Activated gamma-delta T cell treated with anti-CD3 and anti-CD28 coated beads, Interleukin-2, amount 50 U/mL, for 16 hours (primary cell): Measurements from ENCODE around the gene ANKRD11.
"Not testable (repeated sequence)": the region's sequence is repeated elsewhere in the genome, so short reads cannot be mapped to it uniquely, and the experiment has no call there.

Source experiments
- DNase-seq: peaks from one replicate; pipeline ENCODE4 v3.0.0-alpha.2; 2020; ENCODE audit warnings: low read depth

The ANKRD11 gene

DNA sequence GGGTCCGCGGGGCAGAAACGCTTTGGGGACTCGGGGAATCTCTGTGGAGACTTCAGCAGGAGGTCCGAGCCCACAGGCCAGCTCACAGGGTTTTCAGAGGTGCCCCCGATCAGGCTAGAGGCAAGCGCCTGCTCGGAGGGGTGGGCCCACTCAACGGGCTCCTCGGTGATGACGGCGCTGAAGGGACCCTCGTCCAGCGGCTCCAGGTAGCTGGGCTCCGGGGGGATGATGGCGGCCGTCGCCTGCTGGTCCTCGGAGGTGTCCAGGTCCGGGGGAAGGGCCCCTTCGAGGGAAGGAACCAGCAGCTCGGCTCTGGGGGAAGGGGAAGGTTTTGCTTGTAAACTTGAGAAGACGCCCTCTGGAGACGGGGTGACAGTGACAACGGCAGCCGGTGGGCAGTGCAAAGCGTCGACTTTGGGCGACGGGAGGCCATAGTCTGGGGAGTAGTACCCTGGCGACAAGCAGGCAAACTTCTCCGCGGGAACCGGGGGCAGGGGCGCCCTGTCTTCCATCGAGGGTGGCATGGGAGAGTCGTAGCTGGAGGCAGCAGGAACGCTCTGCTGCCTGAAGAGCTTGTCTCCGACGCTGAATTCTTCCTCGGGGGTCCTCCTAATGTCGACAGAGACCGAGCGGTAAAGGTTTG is 209.7 kb downstream of the ANKRD11 start:
- no peak for DNase-seq

DNA sequence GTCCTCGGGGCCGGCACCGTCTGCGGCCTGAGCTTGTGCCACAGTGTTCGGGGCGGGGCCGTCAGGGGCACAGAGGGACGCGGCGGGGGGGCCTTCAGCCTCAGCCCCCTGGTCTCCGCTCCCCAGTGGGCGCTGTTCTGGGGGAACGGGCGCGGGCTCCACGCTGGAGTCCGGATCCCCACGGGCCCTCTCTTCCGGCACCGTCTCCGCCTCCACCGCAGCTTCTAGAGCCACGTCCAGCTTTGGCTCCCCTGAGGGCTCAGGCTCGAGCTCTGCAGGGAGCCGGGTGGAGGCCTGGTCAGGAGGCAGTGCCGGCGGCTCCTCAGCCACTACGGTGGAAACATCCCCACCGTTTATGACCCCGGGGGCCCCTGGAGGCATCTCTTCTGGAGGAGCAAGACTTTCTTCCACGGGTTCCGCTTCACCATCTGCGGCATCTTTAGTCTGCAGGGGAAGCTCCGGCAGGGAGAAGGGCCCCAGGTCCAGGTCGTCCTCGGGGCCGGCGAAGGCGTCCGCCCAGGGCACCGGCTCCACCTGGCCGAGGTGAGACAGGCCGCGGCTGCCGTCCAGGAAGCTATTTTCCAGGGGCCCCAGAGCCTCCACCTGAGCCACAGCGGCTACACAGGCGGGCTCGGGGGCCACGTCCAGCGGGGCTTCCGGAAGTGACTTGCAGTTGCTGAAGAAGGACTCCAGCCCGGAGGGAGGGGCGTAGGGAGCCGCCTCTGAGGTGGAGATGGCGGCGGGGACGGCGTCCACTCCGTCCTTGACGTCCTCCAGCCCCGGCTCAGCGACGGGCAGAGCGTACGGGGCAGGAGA is 210.5 kb downstream of the ANKRD11 start:
- no peak for DNase-seq

DNA sequence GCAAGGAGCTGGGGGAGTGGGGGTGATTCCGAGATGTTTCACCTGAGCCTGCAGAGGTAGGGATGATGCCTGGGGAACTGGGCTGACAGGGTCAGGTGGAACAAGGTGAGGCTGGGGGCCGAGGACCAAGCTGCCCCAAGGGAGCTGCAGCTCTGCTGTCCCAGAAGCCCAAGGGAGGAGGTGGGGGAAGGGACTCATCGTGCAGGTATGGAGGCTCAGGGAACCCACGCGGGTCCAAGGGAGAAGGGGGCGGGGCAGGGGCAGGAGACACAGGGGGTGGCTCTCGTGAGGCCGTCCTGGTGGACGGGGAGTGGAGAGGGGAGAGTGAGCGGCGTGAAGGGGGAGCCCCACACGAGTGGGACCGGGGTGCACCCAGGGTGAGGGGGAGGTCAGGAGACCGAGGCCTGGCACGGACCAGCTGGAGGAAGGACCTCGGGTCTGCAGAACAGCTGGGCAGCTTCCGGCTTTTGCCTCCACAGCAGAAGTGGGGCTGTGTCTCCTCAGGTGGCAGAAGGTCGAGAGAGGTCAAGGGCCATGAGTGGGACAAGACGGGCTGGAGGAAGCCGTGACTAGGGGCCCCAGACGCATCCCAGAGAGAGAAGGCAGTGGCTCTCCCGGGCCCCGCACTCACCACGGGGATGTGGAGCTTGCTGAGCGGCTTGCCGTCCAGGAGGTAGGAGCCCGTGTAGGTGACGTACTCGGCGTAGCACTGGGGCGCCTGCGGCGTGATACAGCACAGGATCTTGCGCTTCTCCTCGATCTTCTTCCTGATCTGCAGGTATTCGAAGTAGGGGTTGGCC is 211.7 kb downstream of the ANKRD11 start:
- no peak for DNase-seq

DNA sequence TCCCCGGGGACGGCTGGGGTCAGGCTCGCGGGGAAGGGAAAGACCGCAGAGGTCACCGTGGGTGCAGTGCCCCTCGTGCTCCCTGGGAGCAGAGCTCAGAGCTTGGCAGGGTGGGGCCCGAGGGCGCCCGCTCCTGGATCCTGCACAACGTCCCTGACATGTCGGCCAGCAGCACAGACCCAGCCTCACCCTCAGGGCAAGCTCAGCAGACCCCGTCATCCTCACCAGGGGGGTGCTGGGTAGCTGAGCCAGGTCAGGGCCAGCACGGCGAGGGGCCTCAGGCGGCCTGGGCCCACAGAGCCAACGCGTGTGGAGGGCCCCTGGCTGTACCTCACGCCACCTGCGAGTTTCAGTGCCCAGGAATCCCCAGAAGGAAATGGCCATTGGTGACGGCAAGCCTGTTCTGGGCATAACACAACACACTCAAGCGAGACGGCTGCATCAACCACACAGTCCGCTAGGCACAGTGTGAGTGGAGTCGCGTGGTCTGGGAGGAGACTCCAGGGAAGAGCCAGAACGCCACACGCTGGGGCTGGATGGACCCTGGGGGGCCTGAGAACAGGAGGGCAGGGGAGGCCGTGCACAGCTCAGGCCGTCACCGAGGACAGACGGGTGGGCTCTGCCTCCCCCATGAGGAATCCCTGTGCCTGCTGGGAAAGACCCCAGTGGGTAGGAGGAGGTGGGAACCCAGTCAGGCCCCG is 212.6 kb downstream of the ANKRD11 start:
- no peak for DNase-seq

DNA sequence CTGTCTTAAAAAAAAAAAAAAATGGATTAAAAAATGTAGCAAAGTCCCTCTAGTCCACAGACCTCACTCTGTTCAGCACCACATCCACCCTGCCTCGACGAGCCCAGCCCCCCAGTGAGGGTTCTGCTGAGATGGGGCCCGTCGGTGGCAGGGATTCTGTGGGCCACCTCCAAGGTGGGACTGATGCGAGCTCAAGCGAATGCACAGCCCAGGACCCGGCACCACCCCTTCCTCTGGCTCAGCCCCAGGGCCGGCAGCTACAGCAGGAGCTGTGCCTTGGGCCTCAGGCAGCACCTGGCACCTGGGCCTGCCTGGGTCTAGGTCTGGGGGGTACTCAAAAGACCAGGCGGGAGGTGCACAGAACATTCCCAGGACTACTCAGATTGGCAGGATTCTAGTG is 213.3 kb downstream of the ANKRD11 start:
- no peak for DNase-seq

DNA sequence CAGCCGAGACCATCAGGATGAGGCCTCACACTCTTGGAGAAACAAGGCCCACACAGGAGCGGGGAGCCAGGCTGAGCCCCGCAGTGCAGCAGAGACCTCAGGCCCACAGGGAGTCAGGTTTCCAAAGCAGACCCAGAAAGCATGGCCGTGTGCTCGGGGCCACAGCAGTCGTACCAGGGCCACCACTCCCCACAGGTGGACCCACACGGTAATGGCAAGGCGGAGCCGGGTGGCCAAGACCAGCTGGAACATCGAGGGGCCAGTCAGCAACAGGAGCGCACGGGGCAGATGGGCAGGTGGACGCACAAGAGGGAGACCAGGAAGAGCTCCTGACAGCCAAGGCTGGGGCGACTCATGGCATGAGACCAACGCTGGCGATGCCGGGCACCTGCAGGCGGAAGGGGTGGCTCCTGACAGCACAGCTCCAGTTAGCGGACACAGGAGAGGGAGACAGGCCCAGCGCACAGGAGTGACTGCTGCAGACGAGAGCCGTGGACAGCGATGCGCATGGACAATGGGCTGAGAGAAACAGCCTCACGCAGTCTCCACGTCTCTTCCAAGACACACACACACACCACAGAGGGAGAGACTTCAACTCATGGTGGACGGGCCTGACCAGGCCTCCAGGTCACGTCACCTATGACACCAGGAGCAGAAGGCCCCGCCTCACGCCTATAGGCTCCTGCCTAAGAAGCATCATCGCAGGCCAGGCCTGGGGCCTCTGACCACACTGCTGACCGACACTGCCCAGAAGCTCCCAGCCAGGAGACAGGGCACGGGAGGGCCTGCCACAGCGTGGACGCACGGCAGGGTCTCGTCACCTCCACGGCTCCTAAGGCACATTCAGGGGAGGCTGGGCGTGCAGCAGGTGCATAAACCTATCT is 214.3 kb downstream of the ANKRD11 start:
- no peak for DNase-seq

DNA sequence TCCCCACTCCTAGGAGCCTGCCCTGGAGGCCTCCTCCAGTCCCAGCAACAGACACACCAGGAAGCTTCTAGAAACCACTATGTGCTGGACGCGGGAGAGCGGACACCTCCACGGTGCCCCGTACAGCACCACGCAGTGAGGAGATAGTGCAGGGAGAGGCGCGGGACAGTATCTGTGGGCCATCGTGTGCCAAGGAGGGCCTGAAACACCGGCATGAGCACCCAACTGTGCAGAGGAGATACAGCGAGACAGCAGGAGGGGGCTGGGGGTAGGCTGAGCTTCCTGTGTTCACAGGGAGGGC is 215.1 kb downstream of the ANKRD11 start:
- no peak for DNase-seq

DNA sequence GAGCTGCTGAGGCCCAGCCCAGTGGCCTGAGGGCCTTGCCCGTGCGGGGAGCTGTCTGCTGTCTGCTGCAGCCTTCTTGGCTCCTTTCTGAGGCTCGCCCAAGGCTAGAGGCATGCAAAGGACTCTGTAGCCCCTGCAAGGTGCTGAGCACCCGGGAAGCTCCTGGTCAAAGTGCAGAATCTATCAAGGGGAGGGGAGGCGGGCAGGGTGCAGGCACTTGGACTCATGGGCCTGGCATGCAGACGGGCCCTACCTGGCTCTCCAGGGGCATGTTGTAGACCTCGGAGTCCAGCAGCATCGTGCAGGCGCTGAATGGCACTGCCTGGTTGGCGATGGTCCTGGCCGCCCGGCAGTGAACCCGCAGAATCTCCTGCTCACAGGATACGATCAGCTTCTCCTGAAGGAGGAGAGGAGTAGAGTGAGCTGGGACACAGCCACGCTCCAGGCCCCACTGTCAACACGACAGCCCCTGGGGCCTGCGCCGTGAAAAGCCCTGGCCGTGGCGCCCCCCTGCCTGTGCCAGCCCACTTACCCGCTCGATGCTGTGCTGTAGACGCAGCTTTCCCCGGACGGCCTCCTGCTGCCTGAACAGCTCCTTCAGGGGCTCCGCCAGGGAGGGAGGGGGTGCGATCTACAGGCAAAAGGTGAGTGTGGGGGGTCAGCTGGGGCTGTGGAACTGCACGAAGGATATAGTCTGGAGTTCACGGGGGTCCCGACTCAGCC is 215.6 kb downstream of the ANKRD11 start:
- DNase-seq: no peak

DNA sequence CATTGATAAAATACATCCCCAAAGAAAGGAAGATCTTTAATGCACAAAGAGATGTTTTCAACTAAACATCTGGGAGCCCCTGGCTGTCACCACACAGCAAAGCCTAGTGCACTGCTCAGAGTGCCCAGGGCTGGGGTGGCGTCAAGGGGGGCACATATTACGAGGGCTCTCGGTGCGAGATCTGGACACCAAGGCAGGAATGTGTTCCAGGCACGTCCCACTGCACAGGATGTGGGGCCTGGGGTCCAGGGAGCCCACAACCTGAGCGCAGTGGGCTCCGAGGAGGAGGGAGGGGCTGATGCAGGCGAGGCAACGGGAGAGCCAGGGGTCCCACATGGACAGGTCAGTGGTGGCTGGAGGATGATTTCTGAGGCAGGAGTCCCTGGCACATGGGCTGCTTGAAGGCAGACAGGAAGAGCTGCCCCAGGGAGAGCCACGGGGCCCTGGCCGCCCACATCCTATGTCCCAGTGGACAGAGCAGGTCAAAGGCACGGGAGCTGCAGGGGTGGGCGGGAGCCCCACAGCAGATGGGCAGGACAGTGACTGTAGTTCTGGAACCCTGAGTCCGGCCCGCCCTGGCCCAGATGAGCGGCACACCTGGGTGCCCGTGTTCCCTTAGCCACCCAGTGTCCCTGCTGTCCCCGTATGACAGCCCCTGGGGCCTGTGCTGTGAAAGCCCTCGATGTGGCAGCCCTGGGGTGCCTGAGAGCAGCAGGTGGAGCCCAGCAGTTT is 216.5 kb downstream of the ANKRD11 start:
- no peak for DNase-seq

DNA sequence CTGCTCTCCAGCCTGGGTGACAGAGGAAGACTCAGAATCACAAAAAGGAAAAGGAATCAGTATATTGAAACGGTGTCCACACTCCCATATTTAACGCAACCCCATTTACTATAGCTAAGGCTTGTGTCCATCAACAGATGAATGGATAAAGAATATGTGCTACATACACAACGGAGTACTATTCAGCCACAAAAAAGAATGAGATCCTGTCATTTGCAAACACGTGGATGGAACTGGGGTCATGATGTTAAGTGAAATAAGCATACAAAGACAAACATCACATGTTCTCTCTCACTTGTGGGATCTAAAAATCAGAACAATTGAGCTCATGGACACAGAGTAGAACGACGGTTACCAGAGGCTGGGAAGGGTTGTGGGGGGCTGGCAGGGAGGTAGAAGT is 217.7 kb downstream of the ANKRD11 start:
- no peak for DNase-seq

DNA sequence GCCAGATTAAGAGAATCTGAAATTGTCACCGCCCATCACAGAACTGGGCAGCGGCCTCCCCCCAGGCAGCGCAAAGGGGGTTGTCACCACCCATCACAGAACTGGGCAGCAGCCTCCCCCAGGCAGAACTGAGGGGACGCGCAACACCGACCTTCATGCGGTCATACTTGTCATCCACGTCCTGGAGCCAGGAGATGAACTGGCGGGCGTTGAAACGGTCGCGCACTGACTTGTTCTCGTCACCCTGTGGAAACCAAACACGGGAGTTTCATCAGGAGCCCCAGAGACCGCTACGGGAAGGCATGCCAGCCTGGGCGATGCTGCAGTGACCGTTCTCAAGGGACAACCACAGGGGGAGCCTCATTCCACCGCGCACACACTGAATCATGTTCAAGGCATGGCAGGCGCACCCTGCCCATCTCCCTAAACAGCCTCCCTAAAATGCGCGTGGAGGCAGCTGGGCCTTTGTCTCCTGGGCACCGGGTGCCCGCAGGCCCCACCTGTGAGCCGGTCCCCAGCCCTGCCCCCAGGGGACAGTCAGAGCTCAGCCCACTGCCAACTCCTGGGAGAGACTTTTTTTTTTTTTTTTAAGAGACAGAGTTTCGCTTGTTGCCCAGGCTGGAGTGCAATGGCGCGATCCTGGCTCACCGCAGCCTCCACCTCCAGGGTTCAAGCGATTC is 219.6 kb downstream of the ANKRD11 start:
- no peak for DNase-seq

DNA sequence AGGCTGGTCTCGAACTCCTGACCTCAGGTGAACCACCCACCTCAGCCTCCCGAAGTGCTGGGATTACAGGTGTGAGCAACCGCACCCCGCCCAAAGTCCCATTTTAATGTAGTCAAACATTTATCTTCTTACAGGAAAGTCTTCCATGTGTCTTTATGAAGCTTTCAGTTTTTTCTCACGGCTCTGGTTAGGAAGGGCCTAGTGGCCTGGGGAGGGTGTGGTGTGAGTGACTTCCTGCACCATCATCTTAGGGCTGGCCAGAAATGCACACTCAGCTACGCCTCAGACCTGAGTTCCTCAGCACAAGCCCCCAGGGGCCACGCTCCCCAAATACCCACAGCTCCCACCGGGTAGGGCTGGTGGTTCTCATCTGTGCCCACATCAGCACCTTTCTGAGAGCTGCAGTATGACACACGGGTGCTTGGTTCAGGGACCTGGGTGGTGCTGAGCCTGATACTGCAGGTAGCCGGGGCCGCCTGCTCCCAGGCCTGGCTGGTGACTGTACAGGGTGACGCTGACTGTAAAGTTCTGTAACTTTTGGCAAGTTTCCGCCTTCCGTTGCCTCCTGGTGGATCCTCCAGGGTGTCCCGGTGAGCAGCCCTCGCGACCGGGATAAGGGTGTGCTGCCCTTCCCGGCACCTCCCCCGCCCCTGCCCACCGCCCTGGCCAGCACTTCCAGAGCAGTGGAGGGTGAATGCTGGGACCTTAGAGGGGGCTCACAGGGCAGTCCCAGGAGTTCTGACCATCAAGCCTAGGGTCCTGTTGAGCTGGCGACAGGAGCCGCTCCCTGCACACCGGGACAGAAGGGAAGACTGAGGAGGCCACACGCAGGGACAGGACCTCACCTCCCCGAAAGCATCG is 220.3 kb downstream of the ANKRD11 start:
- no peak for DNase-seq

DNA sequence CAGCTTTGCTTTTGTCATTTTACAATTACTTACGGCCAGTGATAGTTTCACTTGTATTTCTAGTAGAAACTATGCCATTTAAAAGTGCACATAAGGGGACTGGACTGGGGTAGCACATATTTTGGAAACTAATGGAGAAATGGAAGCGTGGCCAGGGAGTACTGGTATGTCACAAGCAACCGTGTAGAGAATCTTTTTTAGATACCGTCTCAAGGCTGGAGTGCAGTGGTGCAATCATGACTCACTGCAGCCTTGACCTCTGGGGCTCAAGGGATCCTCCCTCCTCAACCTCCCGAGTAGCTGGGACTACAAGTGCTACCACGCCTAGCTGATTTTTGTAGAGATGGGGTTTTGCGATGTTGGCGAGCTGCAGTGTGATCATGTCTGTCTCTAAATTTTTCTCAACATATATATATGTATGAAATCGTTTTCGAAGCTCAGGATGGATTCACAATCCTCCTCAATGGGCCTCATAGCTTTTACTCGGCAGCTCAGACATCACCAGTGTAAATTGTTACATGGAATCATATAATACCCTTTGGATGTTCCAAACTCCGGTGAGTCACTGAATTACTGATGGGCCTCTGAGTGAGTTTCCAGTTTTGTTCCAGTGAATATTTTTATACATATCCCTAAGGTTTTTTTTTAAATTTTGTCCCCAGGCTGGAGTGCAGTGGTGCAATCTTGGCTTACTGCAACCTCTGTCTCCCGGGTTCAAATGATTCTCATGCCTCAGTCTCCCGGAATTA is 221.2 kb downstream of the ANKRD11 start:
- no peak for DNase-seq

DNA sequence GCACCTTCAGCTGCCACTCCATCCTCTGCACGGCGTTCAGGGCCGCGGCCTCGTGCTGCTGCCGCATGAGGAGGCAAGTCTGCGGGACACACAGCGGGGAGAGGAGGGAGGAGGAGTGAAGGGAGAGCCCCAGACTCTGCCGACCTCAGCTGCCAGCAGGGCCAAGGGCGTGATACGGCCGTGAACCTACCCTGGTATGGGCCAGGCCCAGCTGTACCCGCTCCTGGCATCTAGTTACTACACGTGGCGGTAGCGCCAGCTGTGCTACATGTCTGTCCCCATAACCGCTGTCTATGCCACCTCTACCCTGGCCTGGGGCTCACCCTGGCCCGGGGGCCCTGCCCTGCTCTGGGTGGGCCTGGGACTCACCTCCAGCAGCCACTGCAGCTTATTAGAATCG is 221.8 kb downstream of the ANKRD11 start:
- DNase-seq: no peak

DNA sequence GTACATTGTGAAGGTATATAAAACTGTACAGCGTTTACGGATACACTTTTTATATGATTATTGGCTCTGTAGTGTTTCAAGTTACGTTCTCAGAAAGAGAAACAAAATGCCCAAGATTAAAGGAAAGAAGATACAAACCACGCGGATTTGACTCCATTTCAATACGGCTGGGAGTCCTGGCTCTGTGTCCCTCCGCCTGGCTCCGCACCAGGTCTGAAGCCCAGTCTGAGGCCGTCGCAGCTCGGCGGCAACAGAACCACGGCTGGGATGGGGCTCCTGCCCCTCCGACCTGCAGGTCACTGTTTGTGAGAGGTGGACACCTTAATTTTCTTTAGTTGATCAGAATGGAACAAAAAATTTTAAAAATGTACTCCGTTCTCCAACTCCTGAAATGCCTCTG is 222.6 kb downstream of the ANKRD11 start:
- not testable (repeated sequence) for DNase-seq

DNA sequence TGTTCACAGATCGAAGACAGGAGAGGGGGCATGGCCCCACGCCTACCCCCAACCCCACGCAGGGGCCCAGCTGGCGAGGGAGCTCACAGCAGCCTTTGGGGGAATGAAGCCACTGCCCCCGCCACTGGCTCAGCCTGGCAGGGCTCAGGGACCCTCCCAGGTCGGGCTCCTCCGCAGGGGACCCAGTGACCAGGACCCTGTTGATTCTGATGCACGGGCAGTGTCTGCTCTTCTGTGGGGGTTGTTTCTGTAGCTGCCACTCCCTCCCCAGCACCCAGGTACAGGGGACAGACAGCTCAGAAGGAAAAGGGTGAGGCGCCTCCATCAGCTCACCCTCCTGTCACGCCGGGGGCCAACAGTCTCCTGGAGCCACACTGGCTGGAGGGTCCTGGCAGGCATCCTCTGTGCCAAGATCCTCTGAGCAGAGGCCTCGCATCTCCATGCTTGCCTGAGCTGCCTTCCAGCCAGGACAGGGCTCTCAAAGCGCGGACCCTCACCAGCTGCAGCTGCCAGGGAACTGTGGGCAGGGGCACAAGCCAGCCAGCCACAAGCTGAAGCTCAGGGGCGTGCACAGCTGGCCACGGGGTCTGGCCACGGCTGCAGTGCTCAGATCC is 223.7 kb downstream of the ANKRD11 start:
- no peak for DNase-seq

DNA sequence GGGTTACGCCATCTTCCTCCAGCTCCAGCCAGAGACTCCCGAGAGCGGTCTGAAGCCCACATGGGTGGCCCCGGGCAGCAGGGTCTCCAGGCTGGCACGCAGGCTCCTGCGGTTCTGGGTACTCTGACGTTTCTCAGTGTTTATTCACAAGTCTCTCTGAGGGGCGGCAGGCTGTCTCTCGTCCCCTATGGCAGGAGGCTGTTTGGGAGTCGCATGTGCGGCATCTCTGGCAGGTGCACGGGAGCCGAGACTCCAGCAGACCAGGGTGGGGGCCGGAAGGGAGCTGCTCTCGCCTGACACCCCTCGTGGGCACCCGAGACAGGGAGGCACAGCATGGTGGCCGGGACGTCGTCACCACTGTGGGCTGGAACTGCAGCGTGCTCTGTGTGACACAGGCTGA is 224.7 kb downstream of the ANKRD11 start:
- no peak for DNase-seq
